OCI-M2 (cell line): ENCODE results near the gene ZCCHC24.

Source experiments
- DNase-seq: peaks from one replicate; lab custom pipeline; 2025; ENCODE audit not compliant: unreplicated experiment; lab: John Stamatoyannopoulos, UW

ZCCHC24 gene

GRCh38 chr10:79473496-79474095 is 28.2 kb upstream of the ZCCHC24 start:
- DNase-seq = no peak

- DNase-seq = no peak
Measured at GRCh38 chr10:79472951-79473350, 27.5 kb upstream of the ZCCHC24 start.

GRCh38 chr10:79472449-79472848 is 27.0 kb upstream of the ZCCHC24 start:
- no peak for DNase-seq

- DNase-seq = no peak
Measured at GRCh38 chr10:79471776-79472175, 26.4 kb upstream of the ZCCHC24 start.

GRCh38 chr10:79470096-79470495 is 24.7 kb upstream of the ZCCHC24 start:
- no peak for DNase-seq

- DNase-seq = no peak
Measured at GRCh38 chr10:79468841-79469585, 23.6 kb upstream of the ZCCHC24 start.

- DNase-seq = peak; percentile 15
Measured at GRCh38 chr10:79468015-79468560, 22.7 kb upstream of the ZCCHC24 start.

- no peak for DNase-seq
Measured at GRCh38 chr10:79465341-79465740, 19.9 kb upstream of the ZCCHC24 start.

- no peak for DNase-seq
Measured at GRCh38 chr10:79463578-79464496, 18.4 kb upstream of the ZCCHC24 start.

GRCh38 chr10:79460687-79461086 is 15.3 kb upstream of the ZCCHC24 start:
- DNase-seq = no peak

GRCh38 chr10:79459243-79459642 is 13.8 kb upstream of the ZCCHC24 start:
- no peak for DNase-seq

GRCh38 chr10:79458483-79458882 is 13.1 kb upstream of the ZCCHC24 start:
- DNase-seq = no peak

GRCh38 chr10:79457256-79457785 is 11.9 kb upstream of the ZCCHC24 start:
- no peak for DNase-seq

GRCh38 chr10:79454259-79454658 is 8.8 kb upstream of the ZCCHC24 start:
- DNase-seq = no peak

GRCh38 chr10:79453392-79453791 is 8.0 kb upstream of the ZCCHC24 start:
- no peak for DNase-seq

GRCh38 chr10:79452174-79452611 is 6.8 kb upstream of the ZCCHC24 start:
- no peak for DNase-seq

- DNase-seq = no peak
Measured at GRCh38 chr10:79451046-79451699, 5.7 kb upstream of the ZCCHC24 start.

- no peak for DNase-seq
Measured at GRCh38 chr10:79449181-79450146, 4.0 kb upstream of the ZCCHC24 start.

GRCh38 chr10:79448732-79449049 is 3.3 kb upstream of the ZCCHC24 start:
- DNase-seq = no peak
